Gastroesophageal sphincter (tissue), 4 donors: ENCODE data around the gene C15orf39. TPM values are rescaled to one million over a fixed set of nuclear protein-coding genes. Genes with fewer than 3 reads are reported as not detected.
"Not testable (repeated sequence)": the region's sequence is repeated elsewhere in the genome, so short reads cannot be mapped to it uniquely, and the experiment has no call there.

Source experiments
- ATAC-seq: fragments of 150-250 bp; one replicate; pipeline ENCODE4 v1.9.1; 2016; ENCODE audit warnings: mild to moderate bottlenecking, moderate library complexity
- H3K27ac ChIP-seq, 4 donors: fragments of 200-600 bp; sonication (generic) in 3 of 4; 1 replicate in 3 of 4; 2 replicates in 1 of 4; pipeline ENCODE4 v1.5.1; 2016 to 2019
- H3K27me3 ChIP-seq: fragments of 200-600 bp; sonication (generic); one replicate; pipeline ENCODE4 v1.5.1; 2019
- H3K36me3 ChIP-seq, 2 donors: fragments of 200-600 bp; sonication (generic); one replicate each; pipeline ENCODE4 v1.5.1; 2019; ENCODE audit warnings: control low read depth in 1 of 2
- H3K4me1 ChIP-seq, 3 donors: fragments of 200-600 bp; sonication (generic); 1 replicate in 2 of 3; 2 replicates in 1 of 3; pipeline ENCODE4 v1.5.1; 2016 to 2019; ENCODE audit warnings: control low read depth in 2 of 3
- H3K4me3 ChIP-seq, 2 donors: fragments of 200-600 bp; sonication (generic); one replicate each; pipeline ENCODE4 v1.5.1; 2019; ENCODE audit warnings: mild to moderate bottlenecking in 1 of 2, moderate library complexity in 1 of 2
- H3K9me3 ChIP-seq, 3 donors: fragments of 200-600 bp; sonication (generic); one replicate each; pipeline ENCODE4 v1.5.1; 2017 to 2019; ENCODE audit warnings: control low read depth in 2 of 3
- EP300 ChIP-seq: sonication (generic); formaldehyde crosslinking; IDR thresholded peaks from one replicate; pipeline ENCODE4 v1.6.1; 2017; ENCODE audit warnings: antibody characterized with exemption, mild to moderate bottlenecking
- POLR2A ChIP-seq, 2 donors: fragments of 450-650 bp; IDR thresholded peaks; one replicate each; pipeline ENCODE4 v1.6.1; 2017; ENCODE audit warnings: antibody characterized with exemption in 2 of 2, mild to moderate bottlenecking in 2 of 2, moderate library complexity in 1 of 2
- POLR2AphosphoS5 ChIP-seq: sonication (generic); formaldehyde crosslinking; IDR thresholded peaks from one replicate; pipeline ENCODE4 v1.6.1; 2017; ENCODE audit warnings: antibody characterized with exemption
- WGBS, 2 donors: methylation state at CpG; one replicate each; pipeline ENCODE4 v1.1.5; 2018; ENCODE audit warnings: low coverage in 1 of 2; 5-methylcytosine and 5-hydroxymethylcytosine counted together
- total RNA-seq, 4 donors: library from RNA; depleted of rRNA; stranded (reverse); fragments of >200 nt; gene quantifications; one replicate each; pipeline ENCODE4 v1.1.0, GENCODE V29; 2016
- TF ChIP-seq, protein P1 (sequence below), 4 experiments: fragments of 200-600 bp in 2 of 4; fragments of 450-650 bp in 2 of 4; sonication (generic) in 1 of 4; IDR thresholded peaks; one replicate each; pipeline ENCODE4 v1.5.1; 2017 to 2019; ENCODE audit warnings: antibody characterized with exemption in 4 of 4, mild to moderate bottlenecking in 2 of 4, moderate library complexity in 2 of 4

The C15orf39 gene
- total RNA-seq, 4 donors from 2014 or later, result 7.3 to 13.2 (median 11.5) TPM

DNA sequence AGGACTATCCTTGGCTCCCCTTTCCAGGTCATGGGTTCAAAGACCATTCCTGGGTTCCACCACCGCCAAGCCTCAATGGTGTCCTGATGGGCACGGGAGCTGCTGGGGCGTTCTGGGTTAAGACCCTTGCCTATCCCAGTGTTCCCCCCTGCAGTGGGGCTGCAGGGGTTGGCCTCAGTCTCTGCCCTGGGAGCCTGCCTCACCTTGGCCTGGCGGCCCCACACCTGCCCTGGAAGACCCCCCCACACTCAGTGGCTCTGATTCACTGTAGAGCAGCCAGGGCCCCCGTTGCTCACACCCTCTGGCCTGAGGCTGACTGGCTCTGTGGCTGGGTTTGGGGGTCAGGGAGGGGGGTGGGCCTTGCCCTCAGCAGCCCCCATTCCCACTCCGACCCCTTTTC lies 22.0 kb downstream of the C15orf39 start:
- H3K27me3 ChIP-seq, result peaks cover 16% of the 10 kb centered on the region
- peaks cover 0 to 6% of the 10 kb centered on the region in 2 donors for H3K36me3 ChIP-seq
- H3K4me3 ChIP-seq, result no peak overlapping the region
- TF ChIP-seq POLR2A (IDR thresholded peaks at IDR 0.05) (no peak), POLR2AphosphoS5 (no peak), EP300 (no peak)
- TF ChIP-seq, protein P1, sequence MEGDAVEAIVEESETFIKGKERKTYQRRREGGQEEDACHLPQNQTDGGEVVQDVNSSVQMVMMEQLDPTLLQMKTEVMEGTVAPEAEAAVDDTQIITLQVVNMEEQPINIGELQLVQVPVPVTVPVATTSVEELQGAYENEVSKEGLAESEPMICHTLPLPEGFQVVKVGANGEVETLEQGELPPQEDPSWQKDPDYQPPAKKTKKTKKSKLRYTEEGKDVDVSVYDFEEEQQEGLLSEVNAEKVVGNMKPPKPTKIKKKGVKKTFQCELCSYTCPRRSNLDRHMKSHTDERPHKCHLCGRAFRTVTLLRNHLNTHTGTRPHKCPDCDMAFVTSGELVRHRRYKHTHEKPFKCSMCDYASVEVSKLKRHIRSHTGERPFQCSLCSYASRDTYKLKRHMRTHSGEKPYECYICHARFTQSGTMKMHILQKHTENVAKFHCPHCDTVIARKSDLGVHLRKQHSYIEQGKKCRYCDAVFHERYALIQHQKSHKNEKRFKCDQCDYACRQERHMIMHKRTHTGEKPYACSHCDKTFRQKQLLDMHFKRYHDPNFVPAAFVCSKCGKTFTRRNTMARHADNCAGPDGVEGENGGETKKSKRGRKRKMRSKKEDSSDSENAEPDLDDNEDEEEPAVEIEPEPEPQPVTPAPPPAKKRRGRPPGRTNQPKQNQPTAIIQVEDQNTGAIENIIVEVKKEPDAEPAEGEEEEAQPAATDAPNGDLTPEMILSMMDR (IDR thresholded peaks at IDR 0.05), result no peak
- no peak for ATAC-seq
- H3K4me1 ChIP-seq, result no peaks in the 10 kb centered on the region
- WGBS, 2 donors, result 89% methylated on average over 2 of the region's 6 CpGs; no CpG with 5 or more reads in 1 of the 2 donors
- H3K9me3 ChIP-seq, result no peaks in the 10 kb centered on the region
- H3K27ac ChIP-seq, result no peak overlapping the region

DNA sequence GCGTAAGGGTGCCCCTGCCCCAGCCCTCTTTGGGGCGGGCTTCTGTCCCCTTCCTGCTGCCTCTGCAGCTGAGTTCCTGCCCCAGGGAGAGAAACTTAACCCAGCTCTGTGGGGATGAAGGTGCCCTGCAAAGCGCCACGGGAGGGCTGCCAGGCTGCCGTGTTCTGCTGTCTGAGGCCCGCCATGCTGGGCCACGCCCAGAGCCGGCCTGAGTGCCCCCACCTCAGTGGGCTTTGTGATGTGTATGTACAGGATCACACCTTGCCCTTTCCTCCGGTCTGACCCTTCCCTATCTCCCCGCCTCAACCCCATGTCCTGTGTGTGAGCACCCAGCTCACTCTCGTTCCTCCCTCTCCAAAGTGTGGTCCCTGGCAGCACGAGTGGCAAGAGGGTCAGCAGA lies 22.6 kb downstream of the C15orf39 start:
- Histone ChIP-seq H3K9me3 (no peaks in the 10 kb centered on the region), H3K27ac (no peak overlapping the region), H3K27me3 (peaks cover 22% of the 10 kb centered on the region), H3K4me3 (no peak overlapping the region), H3K36me3 (peaks cover 0 to 6% of the 10 kb centered on the region in 2 donors), H3K4me1 (no peaks in the 10 kb centered on the region)
- TF ChIP-seq, protein P1 (IDR thresholded peaks at IDR 0.05), result no peak
- TF ChIP-seq POLR2A (IDR thresholded peaks at IDR 0.05) (no peak), POLR2AphosphoS5 (no peak), EP300 (no peak)
- ATAC-seq, result no peak
- 60% methylated on average over 1 of the region's 12 CpGs; no CpG with 5 or more reads in 1 of the 2 donors for WGBS, 2 donors

DNA sequence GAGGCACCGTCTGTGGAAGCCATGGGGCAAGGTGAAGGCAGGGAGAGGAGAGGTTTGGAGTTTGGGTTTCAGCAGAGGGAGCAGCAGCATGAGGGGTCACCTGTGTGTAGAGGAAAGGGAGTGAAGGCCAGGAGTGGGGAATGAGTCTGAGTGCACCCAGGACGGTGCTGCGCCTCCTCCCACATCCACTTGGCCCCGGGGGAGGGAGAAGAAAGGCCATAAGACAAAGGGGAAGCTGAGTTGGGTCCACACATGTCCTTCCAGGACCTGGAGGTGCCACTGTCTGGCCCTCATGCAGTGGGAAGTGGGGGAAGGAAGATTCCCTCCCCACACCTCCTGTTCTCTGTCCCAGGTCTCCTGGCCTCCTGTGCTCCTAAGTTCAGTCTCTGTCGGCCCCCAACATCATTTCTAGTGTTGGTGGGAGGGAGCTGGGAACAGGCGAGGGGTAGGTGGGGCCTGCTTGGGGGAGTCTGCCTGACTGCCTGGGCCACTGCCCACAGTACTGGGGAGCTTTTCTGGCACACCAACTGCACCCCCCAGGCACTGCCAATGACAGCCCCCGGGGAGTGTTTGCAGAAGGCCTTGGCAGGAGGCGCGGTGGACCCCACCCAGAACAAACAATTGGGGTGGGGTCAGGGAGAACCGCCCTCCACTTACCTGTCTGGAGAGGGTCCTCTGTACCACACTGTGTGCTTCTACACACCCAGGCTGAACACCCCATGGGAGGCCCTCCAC lies 23.6 kb downstream of the C15orf39 start:
- H3K36me3 ChIP-seq, H3K27ac ChIP-seq, H3K4me1 ChIP-seq, H3K4me3 ChIP-seq, ATAC-seq, H3K9me3 ChIP-seq: not testable (repeated sequence)
- H3K27me3 ChIP-seq, result peaks cover 26% of the 10 kb centered on the region
- WGBS, 2 donors, result 50 to 60% methylated on average over 1 to 2 of the region's 10 CpGs

GRCh38 chr15:75225951-75226732 lies 24.5 kb downstream of the C15orf39 start:
- peaks cover 26% of the 10 kb centered on the region for H3K27me3 ChIP-seq
- 80 to 100% methylated on average over 1 to 4 of the region's 16 CpGs for WGBS, 2 donors
- ATAC-seq, result no peak
- TF ChIP-seq POLR2A (IDR thresholded peaks at IDR 0.05), result no peak
- TF ChIP-seq, protein P1 (IDR thresholded peaks at IDR 0.05), result no peak
- TF ChIP-seq POLR2AphosphoS5, result no peak
- no peak for TF ChIP-seq EP300
- no peaks in the 10 kb centered on the region for H3K9me3 ChIP-seq
- H3K27ac ChIP-seq, result no peak overlapping the region
- no peak overlapping the region for H3K4me3 ChIP-seq
- no peaks in the 10 kb centered on the region for H3K4me1 ChIP-seq
- H3K36me3 ChIP-seq, result no peaks in the 10 kb centered on the region

- not testable (repeated sequence) for ATAC-seq, H3K9me3 ChIP-seq, H3K27ac ChIP-seq, H3K4me3 ChIP-seq, H3K4me1 ChIP-seq, H3K36me3 ChIP-seq
- peaks cover 33% of the 10 kb centered on the region for H3K27me3 ChIP-seq
- WGBS, 2 donors, result 40 to 64% methylated on average over 1 to 3 of the region's 7 CpGs
These were observed 25.4 kb downstream of the C15orf39 start for GRCh38 chr15:75227112-75227511.
